Nasal cavity respiratory epithelium epithelial cell of viscerocranial mucosa (primary cell): ENCODE data around the gene MBNL1. TPM values are rescaled to one million over a fixed set of nuclear protein-coding genes. Genes with fewer than 3 reads are reported as not detected.

ENCODE experiments used
- total RNA-seq: library from RNA; depleted of rRNA; stranded (reverse); fragments of >200 nt; gene quantifications from 2 replicates; pipeline ENCODE4 v1.2.3, GENCODE V29; 2014

The MBNL1 gene, protein sequence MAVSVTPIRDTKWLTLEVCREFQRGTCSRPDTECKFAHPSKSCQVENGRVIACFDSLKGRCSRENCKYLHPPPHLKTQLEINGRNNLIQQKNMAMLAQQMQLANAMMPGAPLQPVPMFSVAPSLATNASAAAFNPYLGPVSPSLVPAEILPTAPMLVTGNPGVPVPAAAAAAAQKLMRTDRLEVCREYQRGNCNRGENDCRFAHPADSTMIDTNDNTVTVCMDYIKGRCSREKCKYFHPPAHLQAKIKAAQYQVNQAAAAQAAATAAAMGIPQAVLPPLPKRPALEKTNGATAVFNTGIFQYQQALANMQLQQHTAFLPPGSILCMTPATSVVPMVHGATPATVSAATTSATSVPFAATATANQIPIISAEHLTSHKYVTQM
- total RNA-seq, result 90.6 and 140 TPM in 2 replicates

DNA sequence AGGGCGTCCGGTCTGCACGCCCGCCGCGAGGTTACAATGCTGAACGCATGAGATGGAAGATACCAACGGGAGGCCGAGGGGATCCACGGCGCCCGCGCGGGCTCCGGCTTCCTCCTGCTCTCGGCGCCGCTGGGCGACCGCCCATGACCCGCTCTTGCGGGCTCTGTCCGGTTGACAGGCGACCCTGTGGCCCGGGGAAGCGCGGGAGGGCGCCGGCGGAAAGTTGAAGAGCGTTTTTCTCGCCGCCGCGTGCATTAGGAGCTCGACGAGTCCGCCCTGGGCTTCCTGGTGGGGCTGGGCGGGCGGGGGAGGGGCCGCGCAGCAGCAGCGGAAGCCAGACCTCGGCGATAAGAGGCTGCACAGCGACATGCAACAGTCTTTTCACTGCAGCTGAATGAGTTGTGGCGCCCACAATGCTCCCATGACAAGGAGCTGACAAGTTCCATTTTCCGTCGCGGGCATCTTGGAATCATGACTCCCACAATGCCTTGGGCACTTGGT, at the start of gene MBNL1:
Gene MBNL1 (plus strand): TSS at position 375 of the 501 bp plus-strand sequence. CDS start 31,265 bp downstream, outside the sequence.

